Superior temporal gyrus (tissue), 1 donor: ENCODE data around the gene TCP11L1.
A peak's percentile ranks its signal among the peaks of the same experiment; 100 is the strongest.
"Not testable (repeated sequence)": the region's sequence is repeated elsewhere in the genome, so short reads cannot be mapped to it uniquely, and the experiment has no call there.

Experiments used
- DNase-seq: peaks from one replicate; pipeline ENCODE4 v3.0.0-alpha.2; 2016; ENCODE audit errors: extremely low spot score

The TCP11L1 gene

DNA sequence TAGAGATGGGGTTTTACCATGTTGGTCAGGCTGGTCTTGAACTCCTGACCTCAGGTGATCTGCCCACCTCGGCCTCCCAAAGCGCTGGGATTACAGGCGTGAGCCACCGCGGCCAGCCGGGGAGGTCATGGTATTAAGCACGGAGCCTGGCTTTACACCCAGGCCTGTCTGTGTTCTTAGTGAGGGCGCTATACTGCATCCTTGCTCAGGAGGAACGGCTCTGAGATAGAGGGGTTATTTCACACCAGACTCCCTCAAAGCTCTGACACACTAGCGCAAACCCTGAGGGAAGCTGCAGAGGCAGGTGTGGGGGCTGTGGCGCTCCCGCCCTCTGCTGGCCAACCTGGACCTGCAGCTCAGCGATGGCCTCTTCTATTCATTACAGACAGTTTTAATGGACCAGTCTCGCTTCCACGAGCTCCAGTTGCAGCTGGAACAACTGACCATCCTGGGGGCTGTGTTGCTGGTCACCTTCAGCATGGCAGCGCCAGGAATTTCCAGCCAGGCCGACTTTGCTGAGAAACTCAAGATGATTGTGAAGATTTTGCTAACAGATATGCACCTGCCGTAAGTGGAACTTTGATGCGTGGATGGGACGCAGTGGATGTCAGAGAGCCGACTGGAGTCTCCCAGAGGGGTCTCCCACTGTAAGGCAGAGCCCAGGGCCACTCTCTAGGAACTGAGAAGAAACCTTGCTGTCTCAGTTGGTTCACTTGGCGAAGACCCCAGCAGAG is 26.2 kb downstream of the TCP11L1 start:
- peak; percentile 72 for DNase-seq

DNA sequence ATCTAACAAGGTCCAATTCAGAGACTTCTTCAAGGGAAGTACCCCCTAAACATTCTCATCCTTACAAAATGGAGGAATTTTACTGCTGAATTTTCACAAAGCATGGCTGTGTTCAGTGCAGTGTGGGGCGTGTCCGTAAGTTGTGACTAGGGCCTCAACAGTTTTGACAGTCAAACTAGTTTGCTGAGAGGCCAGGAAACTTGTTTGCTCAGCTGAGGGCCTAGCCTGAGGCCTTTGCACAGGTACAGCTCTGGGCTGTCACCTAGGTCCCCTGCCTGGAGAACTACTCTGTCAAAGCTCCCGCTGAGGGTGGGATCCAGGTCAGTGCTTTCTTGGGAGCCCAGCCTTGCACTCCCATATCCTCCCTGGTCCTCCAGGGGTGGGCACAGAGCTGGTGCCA is 27.9 kb downstream of the TCP11L1 start:
- DNase-seq: no peak

GRCh38 chr11:33068611-33069340 is 29.4 kb downstream of the TCP11L1 start:
- DNase-seq: no peak

GRCh38 chr11:33072465-33072864 is 33.1 kb downstream of the TCP11L1 start:
- DNase-seq: no peak

- no peak for DNase-seq
These were observed 44.5 kb downstream of the TCP11L1 start for GRCh38 chr11:33083918-33084317.

DNA sequence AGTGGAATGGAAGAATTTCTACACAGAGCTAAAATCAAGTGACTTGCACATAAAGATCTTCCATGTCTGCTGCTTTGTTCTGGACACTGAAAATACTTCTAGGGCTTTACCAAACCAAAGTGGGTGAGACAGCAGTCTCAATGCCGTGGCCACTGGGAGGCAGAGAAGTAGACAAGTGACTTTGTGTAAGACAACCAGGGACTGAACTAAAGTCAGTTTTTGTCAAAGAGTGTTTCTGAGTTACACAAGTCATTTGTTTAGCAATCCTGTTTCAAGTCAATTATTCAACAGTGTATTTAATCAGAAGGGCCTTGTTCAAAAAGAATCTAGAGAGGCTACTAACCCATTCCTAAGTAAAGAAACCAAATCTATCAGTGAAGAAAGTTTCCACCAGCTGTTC is 46.6 kb downstream of the TCP11L1 start:
- DNase-seq: no peak

- no peak for DNase-seq
These were observed 50.4 kb downstream of the TCP11L1 start for GRCh38 chr11:33089776-33090175.

DNA sequence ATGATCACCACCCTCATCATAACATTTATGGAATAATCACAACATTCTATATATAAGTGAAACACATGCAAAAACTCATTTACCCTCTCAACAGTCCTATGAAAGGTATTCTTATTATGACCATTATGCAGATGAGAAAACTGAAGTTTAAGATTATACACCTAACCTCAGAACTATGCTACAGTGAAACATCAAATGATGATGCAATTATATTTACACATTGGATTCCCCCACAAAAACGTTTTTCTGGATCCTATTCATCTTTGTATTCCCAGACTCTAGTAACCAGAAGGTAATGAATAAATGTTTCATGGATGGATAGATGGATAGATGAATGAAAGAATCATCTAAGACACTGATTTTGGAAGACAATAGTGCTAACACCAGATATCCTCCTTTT is 54.8 kb downstream of the TCP11L1 start:
- no peak for DNase-seq

DNA sequence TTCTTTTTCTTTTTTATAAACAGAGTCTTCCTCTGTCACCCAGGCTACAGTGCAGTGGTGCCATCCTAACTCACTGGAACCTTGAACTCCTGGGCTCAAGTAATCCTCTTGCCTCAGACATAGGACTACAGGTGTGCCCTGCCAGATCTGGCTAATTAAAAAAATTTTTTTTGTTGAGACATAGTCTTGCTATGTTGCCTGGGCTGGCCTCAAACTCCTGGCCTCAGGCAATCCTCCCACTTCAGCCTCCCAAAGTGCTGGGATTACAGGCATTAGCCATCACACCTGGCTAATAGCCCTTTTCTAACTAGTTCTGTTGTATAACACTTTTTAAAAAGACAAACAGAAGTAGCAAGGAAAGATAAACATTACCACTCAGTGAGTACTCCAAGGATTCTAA is 64.5 kb downstream of the TCP11L1 start:
- DNase-seq: no peak

DNA sequence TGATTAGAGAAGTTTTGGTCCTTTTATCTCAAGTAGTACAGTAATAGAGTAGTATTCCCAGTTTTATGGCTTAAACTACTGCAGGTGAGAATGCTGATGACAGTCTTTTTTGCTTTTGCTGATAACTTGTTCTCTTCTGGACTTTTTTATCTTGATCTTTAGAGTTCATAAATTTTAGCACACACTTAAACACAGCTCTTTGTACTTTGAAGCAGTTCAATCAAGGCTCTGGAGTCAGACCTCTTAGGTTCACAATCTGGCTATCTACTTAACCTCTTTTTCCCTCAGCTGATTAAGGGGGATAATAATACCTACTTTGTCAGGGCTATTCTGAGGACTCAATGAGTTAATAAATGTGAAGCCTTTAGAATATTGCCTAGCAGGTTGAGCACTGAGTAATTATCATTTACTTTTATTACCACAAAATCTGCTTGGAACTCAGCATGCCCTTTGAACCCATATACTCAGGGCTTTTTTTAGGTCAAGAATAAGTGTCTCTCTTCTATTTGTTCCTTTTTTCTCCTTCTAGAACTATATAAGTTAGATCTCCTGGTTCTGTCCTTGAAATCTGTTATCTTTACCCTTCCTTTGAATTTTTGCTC is 70.0 kb downstream of the TCP11L1 start:
- DNase-seq: no peak

DNA sequence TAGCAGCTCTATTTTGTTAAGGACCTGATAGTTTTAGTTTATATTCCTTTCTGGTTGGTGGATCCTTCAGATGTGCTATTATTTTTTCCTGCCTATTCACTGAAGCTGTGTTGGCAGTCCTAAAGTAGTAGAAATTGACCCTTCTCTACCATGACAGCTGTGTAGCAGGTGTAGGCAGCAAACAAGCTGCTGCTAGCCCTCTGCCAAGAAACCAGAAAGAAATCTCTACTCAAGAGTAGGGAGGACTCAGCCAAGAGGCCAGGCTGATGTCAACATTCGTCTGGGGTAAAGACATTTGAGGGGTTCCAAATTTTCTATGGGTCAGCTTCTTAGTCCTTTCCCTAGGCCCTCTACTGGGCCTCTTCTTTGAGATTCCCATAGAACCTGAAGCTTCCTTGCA is 70.7 kb downstream of the TCP11L1 start:
- no peak for DNase-seq

- no peak for DNase-seq
These were observed 77.2 kb downstream of the TCP11L1 start for GRCh38 chr11:33116535-33116934.

DNA sequence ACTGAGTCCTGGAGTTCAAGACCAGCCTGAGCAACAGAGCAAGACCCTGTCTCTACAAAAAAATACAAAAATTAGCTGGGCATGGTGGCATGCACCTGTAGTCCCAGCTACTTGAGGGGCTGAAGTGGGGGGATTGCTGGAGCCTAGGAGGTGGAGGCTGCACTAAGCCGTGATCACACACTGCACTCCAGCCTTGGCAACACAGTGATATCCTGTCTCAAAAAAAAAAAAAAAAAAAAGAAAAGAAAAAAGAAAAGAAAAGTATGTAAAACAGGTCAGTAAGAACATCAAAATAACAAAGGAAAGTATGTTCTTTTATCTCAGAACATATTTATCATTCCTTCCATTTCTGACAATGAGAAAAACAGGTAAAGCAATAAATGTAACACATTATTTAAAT is 83.3 kb downstream of the TCP11L1 start:
- DNase-seq: not testable (repeated sequence)
